Measurements from ENCODE around the gene C16orf78. TPM values are rescaled to one million over a fixed set of nuclear protein-coding genes. Genes with fewer than 3 reads are reported as not detected.

C16orf78 gene
- total RNA-seq, 2 experiments from 2014 or later, result not detected

- intact Hi-C loops (cut with micrococcal nuclease), result no loop called here
- ChIA-PET CTCF (no interaction called here), POLR2A (no interaction called here)
- H3K27ac Mint-ChIP-seq, result no peak overlapping the region
- ATAC-seq (no peak), DNase-seq (no peak)
- TF ChIP-seq, protein P1, sequence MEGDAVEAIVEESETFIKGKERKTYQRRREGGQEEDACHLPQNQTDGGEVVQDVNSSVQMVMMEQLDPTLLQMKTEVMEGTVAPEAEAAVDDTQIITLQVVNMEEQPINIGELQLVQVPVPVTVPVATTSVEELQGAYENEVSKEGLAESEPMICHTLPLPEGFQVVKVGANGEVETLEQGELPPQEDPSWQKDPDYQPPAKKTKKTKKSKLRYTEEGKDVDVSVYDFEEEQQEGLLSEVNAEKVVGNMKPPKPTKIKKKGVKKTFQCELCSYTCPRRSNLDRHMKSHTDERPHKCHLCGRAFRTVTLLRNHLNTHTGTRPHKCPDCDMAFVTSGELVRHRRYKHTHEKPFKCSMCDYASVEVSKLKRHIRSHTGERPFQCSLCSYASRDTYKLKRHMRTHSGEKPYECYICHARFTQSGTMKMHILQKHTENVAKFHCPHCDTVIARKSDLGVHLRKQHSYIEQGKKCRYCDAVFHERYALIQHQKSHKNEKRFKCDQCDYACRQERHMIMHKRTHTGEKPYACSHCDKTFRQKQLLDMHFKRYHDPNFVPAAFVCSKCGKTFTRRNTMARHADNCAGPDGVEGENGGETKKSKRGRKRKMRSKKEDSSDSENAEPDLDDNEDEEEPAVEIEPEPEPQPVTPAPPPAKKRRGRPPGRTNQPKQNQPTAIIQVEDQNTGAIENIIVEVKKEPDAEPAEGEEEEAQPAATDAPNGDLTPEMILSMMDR (IDR thresholded peaks at IDR 0.05), result no peak
- no peaks in the 10 kb centered on the region for H3K27me3 Mint-ChIP-seq
- no peaks in the 10 kb centered on the region for H3K36me3 Mint-ChIP-seq (ENCODE audit: low read depth)
- no peaks in the 10 kb centered on the region for H3K9me3 Mint-ChIP-seq
- H3K4me3 Mint-ChIP-seq, result no peak overlapping the region
- no peaks in the 10 kb centered on the region for H3K4me1 Mint-ChIP-seq (ENCODE audit: low read depth)
Observed at GRCh38 chr16:49344401-49344800, 29.2 kb upstream of the C16orf78 start.

DNA sequence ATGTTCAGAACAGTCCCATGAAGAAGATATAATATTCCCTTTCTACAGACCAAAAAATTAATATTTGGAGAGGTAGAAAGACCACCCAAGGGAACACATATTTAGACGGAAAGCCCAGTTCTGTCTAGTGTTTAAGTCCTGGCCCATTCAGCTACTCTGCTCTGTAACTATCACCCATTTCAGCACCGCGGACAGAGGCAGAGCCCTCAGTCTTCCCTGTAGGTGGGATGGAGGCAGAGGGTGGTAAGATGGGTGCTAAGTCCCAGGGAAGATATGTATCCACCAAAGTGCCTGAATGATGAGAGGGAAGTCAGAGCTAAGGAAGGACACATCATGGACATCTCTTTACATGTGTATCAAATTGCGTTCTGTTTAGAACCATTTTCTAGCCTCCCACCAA, 27.8 kb upstream of the C16orf78 start:
- Mint-ChIP-seq H3K9me3 (no peaks in the 10 kb centered on the region), H3K4me1 (ENCODE audit: low read depth) (no peaks in the 10 kb centered on the region), H3K27me3 (peaks cover 7% of the 10 kb centered on the region), H3K36me3 (ENCODE audit: low read depth) (no peaks in the 10 kb centered on the region), H3K4me3 (no peak overlapping the region), H3K27ac (no peak overlapping the region)
- no peak for ATAC-seq
- POLR2A ChIA-PET, result no interaction called here
- intact Hi-C loops (cut with micrococcal nuclease), result loop anchor here (5.0 kb wide), 1 partner anchor 659 kb away; no protein-coding TSS in a partner anchor
- TF ChIP-seq, protein P1 (IDR thresholded peaks at IDR 0.05), result no peak
- CTCF ChIA-PET, result no interaction called here
- peak; percentile 13 for DNase-seq

DNA sequence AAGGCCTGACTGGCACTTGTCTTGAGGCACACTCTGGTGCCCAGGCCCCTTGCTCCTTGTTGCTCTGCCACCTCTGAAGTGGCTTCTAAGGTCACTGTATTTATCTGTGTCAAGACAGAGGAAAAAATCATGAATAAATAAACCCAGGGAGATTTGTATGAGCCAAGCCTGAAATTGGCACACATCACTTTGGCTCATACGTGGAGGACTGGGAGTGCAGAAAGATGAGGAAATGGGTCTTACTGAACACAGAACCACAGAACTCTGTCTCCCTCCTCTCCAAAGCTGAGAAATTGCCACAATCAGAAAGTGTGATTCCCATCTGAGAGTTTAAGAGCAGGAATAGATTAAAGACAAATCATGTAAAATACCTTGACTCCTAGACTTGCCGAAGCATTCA, 27.1 kb upstream of the C16orf78 start:
- no peaks in the 10 kb centered on the region for H3K9me3 Mint-ChIP-seq
- CTCF ChIA-PET, result no interaction called here
- TF ChIP-seq, protein P1 (IDR thresholded peaks at IDR 0.05), result no peak
- H3K4me1 Mint-ChIP-seq (ENCODE audit: low read depth), result no peaks in the 10 kb centered on the region
- POLR2A ChIA-PET, result no interaction called here
- H3K4me3 Mint-ChIP-seq, result no peak overlapping the region
- no peak for ATAC-seq
- intact Hi-C loops (cut with micrococcal nuclease), result loop anchor here (5.0 kb wide), 1 partner anchor 659 kb away; no protein-coding TSS in a partner anchor
- no peak overlapping the region for H3K27ac Mint-ChIP-seq
- H3K27me3 Mint-ChIP-seq, result peaks cover 10% of the 10 kb centered on the region
- no peaks in the 10 kb centered on the region for H3K36me3 Mint-ChIP-seq (ENCODE audit: low read depth)
- DNase-seq, result no peak

DNA sequence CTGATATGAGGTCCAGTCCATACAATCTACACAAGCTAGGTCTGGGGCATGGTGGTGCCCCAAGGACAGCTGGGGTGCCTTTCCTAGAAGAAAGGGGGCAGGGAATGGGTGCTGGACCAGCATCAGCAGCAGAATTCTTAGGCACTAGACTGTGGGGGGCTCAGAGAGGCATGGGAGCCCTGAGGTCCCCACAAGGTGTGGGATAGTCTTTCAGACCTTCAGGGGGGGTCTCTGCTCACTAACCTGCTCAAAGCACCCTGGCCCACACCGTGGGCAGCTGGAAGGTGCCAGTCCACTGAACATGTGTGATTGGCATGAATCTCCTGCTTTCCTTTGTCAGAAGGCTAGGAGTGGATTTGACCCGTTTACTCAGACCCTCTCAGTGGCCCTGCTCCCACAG, 26.1 kb upstream of the C16orf78 start:
- TF ChIP-seq, protein P1 (IDR thresholded peaks at IDR 0.05), result no peak
- DNase-seq (no peak), ATAC-seq (no peak)
- Mint-ChIP-seq H3K27me3 (peaks cover 12% of the 10 kb centered on the region), H3K4me1 (ENCODE audit: low read depth) (no peaks in the 10 kb centered on the region), H3K27ac (no peak overlapping the region), H3K4me3 (no peak overlapping the region), H3K36me3 (ENCODE audit: low read depth) (no peaks in the 10 kb centered on the region), H3K9me3 (no peaks in the 10 kb centered on the region)
- intact Hi-C loops (cut with micrococcal nuclease), result loop anchor here (5.0 kb wide), 1 partner anchor 660 kb away; no protein-coding TSS in a partner anchor
- ChIA-PET POLR2A (no interaction called here), CTCF (interaction anchor here (1.1 to 1.5 kb wide), 2 partner anchors 13 to 14 kb away, joined by 3 read pairs; no protein-coding TSS in a partner anchor)

DNA sequence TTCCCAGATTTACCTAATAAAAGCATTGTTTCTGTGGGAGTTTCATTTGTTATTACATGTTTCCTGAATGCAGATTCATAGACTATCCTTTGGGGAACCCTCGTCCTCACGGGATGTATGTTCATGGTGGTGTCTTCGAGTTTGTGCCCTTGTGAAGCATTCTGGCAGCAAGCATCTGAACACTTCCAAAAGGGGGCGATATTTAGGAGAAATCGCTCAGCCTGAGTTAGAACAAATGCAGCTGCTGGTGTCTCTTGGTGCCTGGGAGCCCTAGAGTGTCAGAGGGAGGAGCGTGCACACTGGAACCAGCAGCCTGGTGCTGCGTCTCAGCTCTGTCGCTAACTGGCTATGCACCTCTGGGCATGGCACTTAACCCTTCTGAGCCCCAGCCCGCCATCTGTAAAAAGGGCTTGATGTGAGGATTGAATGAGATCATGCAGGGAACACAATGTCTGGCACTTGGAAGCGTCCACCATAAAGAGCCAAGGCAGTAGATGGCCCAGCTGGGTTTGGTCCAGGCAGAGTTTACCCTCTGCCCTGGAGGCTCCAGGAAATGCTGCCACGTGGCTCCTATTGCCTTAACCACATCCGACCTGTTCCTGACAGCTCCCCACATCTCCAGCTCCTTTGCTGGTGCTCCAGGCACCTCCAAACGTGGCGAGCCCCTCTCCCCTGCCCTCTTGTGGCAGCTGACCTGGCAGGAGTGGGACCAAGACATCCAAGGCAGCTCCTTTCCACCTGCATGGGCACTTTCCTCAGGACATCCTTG, 25.0 kb upstream of the C16orf78 start:
- intact Hi-C loops (cut with micrococcal nuclease), result loop anchor here (5.0 kb wide), 1 partner anchor 661 kb away; no protein-coding TSS in a partner anchor
- ChIA-PET CTCF (interaction anchor here (0.6 to 2.2 kb wide), 6 partner anchors 14 to 1191 kb away, joined by 3 to 8 read pairs (median 3); no protein-coding TSS in a partner anchor), POLR2A (no interaction called here)
- H3K27ac Mint-ChIP-seq, result no peak overlapping the region
- no peaks in the 10 kb centered on the region for H3K9me3 Mint-ChIP-seq
- ATAC-seq (no peak), DNase-seq (no peak)
- H3K4me3 Mint-ChIP-seq, result no peak overlapping the region
- no peaks in the 10 kb centered on the region for H3K36me3 Mint-ChIP-seq (ENCODE audit: low read depth)
- TF ChIP-seq, protein P1 (IDR thresholded peaks at IDR 0.05), result no peak
- H3K4me1 Mint-ChIP-seq (ENCODE audit: low read depth), result no peaks in the 10 kb centered on the region
- H3K27me3 Mint-ChIP-seq, result peaks cover 12% of the 10 kb centered on the region

Measured in activated CD8-positive, alpha-beta T cell treated with anti-CD3 and anti-CD28 coated beads for 36 hours (primary cell).